Stimulated activated CD4-positive, alpha-beta T cell treated with anti-CD3 and anti-CD28 coated beads, TNF-alpha, amount 100 ng/mL, for 4 hours (primary cell): ENCODE measurements around the gene EPS8L1.
"Not testable (repeated sequence)": the region's sequence is repeated elsewhere in the genome, so short reads cannot be mapped to it uniquely, and the experiment has no call there.

ENCODE experiments used
- DNase-seq, 3 experiments: peaks; one replicate each; pipeline ENCODE4 v3.0.0-alpha.2; 2020; ENCODE audit warnings: low read depth in 3 of 3

Gene EPS8L1

DNA sequence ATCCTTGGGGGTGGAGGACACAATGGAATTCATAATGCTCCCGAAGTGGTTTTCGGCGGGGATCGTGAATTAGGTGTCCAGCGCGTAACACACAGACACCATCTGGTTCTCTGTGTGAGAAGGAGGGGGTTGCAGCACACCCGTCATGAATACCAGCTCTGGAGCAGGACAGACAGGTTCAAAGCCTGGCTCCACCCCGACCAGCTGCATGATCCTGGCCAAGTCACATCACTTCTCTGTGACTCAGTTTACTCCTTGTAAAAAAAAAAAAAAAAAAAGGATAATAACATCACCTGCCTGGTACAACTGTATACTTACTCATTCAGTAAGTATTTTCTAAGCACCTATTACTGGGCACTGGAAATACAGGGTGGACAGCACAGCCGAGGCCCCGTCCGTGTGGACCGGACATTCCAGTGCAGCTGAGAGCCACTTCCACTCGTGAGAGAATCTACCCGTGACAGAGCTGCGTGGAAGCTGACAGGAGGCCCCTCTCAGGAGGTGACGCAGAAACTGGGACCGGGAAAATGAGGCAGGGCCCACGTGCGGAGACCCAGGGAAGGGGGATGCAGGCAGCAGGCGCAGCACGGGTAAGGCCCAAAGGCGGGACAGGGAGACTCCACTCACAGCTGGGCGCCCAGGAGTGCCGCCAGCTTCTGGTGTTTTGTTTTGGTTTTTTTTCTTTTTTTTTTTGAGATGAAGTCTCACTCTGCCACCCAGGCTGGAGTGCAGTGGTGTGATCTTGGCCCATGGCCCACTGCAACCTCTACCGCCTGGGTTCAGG is 24.7 kb upstream of the EPS8L1 start:
- DNase-seq = no peak

DNA sequence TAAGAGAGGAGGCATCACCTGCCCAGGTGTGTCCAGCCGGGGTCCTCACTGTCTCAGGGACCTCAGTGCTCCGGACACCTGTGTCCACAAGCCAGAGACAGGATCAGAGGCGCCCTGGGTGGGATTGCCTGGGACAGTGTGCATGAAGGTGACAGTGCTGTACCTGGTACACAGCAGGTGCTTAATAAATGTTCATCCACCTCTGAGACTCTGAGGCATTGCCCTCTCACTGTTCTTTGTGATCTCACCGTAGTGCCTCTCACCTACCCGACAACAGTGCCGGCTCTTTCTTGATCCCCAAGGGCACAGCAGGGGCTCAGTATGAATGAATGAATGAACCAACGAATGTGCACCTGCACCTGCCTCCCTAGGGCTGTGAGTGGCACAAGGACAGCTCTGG is 21.9 kb upstream of the EPS8L1 start:
- no peak for DNase-seq

DNA sequence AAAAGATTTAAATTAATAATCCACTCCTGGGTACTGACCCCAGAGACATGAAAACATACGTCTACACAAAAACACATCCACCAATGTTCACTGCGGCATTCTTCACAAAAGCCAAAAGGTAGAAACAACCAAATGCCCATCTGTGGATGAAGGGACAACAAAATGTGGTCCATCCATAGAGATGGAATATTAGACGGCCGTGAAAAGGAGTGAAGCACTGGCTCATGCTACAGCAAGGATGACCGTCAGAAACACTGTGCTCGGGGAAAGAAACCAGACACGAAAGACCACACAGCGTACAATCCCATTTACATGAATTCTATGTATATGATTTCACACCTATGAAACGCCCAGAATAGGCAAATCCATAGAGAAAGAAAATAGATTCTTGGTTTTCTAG is 18.8 kb upstream of the EPS8L1 start:
- no peak for DNase-seq

DNA sequence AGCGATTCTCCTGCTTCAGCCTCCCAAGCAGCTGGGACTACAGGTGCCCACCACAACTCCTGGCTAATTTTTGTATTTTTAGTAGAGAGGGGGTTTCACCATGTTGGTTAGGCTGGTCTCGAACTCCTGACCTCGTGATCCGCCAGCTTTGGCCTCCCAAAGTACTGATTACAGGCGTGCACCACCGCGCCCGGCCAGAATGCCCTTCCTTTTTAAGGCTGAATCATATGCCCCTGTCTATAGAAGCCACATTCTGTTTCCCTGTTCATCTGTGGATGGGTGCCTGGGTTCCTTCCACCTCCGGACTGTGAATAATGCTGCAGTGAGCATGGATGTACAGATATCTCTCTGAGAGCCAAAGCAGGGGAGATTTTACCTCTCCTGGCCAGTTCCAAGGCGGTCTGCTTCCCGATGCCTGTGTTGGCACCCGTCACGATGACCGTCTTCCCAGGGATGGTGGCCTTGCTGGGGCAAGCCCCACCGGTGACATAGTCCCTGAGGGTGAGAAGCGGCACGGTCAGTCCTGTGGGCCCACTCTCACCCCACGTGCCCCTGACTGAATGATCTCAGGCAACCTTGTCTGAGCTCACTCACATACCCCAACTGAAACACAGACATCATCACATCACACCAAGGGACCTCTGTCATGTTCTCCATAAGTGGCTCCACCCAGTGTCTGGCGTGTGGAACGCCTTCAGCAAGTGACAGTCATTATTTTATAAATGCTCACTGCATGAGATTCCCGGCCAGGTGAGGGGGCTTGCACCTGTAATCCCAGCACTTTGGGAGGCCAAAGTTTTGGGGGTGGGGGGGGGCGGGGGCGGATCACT is 16.7 kb upstream of the EPS8L1 start:
- DNase-seq = no peak

DNA sequence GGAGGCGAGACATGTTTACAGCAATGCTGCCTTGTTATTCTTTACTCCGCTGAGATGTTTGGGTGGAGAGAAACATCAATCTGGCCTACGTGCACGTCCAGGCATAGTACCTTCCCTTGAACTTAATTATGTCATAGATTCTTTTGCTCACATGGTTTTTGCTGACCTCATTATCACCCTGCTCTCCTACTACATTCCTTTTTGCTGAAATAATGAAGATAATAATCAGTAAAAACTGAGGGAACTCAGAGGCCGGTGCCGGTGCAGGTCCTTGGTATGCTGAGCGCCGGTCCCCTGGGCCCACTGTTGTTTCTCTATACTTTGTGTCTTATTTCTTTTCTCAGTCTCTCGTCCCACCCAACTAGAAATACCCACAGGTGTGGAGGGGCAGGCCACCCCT is 15.4 kb upstream of the EPS8L1 start:
- not testable (repeated sequence) for DNase-seq

DNA sequence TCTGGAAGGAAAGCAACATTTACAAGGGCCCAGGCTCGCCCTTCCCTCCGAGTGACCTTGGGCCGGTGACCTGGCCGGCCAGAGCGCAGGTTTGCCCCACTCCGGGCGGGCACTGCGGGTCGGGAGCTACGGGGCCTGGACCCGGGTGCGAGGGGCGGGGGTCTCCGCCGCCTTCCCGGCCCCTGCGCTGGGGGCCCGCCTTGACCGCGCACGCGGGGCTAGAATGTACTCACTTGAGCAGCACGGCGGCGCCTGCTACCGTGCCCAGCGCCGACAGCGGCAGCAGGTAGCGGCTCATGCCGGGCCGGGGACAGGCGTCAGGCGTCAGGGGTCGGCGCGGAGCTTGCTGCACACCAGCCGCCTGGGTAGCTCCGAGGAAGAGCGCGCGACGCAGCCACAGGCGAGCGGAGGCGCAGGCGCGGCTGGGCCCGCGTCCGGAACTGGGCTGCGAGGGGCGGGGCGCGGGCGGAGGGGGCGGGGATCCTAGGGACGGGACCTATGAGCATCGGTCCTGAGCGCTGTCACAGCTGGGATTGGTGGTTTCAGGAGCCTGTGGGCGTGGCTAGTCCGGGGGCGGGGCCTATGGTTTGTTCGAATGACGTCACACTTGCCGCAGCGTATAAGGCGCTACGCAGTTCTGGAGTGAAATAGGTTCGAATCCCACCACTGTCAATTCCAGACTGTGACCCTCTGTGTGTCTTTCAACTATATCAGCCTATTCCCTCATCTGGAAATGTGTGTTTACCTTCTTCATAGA is 12.8 kb upstream of the EPS8L1 start, which contains the start of gene RDH13:
RDH13 (minus strand) TSS at position 414 of the 757 bp plus-strand sequence; CDS start at position 298, 116 bp downstream.
- DNase-seq = peak; percentile 97 to 99 (median 98)

DNA sequence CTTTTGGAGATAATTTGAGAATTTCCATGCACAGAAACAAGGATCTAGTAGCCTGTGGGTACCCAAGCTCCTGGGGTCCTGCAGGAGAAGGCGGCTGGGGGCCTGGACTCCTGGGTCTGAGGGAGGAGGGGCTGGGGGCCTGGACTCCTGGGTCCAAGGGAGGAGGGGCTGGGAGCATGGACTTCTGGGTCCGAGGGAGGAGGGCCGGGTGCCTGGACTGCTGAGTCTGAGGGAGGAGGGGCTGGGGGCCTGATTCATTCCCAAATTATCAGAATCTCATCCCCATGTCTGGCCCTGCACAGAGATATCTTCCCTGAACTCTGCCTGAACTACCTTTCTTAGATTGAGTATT is 12.2 kb upstream of the EPS8L1 start:
- DNase-seq = no peak

DNA sequence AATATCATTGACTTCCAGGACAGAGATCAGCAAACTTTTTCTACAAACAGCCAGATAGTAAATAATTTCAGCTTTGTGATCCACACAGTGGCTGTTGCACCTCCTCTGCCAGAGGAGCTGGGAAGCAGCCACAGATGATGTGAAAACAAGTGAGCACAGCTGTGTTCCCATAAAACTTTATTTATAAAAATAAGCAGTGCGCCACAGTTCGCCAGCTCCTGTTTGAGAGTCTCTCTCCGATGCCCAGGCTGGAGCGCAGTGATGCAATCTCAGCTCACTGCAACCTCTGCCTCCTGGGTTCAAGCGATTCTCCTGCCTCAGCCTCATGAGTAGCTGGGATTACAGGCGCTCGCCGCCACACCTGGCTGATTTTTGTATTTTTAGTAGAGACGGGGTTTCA is 10.2 kb upstream of the EPS8L1 start:
- DNase-seq = not testable (repeated sequence)

DNA sequence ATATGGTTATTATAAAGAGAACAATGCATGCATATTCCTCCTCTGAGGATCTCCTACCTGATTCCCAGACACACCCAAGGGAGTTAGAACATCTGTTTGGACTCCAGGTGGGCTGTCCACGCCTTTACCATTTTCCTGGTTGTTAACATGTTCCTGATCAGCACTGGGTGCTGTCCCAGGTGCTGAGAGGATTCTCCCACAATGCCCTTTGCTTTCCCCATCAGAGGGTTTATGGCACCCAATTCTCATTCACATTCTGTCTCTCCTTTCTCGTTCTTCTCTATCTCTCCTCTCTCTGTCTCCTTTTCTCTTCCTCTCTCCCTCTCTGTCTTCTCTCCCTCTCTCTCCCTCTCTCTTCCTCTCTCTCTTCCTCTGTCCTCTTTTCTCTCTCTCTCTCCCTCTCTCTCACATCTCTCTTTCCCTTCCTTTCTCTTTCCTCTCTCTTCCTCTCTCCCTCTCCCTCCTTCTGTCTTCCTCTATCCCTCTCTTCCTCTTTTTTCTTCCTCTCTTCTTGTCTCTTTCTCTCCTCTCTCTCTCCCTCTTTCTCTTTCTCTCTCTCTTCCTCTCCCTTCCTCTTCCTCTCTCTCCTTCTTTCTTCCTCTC is 9.5 kb upstream of the EPS8L1 start:
- no peak for DNase-seq

DNA sequence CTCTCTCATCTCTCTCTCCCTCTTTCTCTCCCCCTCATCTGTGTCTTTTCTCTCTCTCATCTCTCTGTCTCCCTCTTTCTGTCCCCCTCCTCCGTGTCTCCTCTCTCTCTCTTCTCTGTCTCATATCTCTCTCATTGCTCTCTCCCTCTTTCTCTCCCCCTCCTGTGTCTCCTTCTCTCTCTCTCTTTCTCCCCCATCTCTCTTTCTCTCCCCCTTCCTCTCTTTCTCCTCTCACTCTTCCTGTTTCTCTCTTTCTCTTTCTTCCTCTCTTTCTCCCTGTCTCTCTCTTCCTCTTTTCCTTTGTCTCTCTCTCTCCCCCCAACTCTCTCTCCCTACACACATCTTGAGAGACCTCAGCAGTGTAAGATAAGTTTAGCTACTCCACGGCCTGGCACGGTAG is 7.8 kb upstream of the EPS8L1 start:
- no peak for DNase-seq

DNA sequence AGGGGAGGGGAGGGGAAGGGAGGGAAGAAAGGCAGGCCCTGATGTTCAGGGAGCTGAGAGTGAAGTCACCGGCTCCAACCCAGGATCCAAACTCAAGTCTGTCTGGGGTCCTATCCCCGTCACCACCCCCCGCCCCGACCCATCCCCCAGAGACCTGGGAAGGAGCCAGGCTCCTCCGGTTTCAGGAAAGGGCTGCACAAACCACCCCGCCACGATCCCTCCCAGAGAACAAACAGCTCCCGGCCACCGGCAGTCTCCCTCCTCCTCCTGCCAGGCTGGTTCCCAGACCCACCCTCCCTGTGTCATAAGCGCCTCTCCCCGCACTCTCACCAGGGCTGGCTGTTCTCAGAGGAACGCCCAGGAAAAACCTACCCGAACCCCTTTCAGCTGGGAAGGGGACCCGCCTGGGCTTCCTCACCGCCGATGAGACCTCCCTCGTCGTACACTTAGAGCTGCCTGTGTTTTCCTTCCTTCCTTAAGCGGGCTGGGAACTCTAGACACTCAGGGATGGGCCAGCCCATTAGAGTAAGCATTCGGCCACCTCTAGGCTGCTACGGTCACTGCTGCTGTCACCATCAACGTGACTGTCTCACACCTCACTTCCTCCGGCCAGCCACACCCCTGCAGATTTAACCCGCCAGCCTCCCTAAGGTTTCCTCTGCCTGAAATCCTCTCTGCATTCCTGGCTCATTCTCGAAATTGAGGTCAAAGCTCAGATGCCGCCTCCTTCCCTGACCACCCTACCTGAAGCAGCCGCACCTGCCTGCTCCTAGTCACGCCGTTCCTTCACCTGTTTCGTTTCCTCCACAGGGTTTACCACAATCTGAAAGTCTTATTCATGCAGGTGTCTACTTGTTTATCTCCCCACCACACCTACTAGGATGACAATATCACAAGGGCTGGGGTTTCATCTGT is 6.5 kb upstream of the EPS8L1 start:
- DNase-seq = no peak

DNA sequence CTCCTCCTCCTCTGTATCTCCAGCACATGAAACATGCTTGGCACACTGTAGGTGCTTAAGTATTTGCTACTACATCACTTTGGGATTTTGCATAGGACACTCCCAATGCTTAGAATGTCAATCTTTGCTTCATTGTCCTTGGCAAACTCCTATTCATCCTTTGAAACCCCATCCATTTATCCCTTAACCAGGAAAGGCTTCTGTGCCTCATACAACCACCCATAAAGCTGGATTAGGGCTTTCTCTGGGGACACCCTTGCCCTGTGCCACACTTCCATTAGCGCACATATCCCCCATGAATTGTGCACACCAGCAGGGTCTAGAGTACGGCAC is 5.8 kb upstream of the EPS8L1 start:
- DNase-seq = no peak

DNA sequence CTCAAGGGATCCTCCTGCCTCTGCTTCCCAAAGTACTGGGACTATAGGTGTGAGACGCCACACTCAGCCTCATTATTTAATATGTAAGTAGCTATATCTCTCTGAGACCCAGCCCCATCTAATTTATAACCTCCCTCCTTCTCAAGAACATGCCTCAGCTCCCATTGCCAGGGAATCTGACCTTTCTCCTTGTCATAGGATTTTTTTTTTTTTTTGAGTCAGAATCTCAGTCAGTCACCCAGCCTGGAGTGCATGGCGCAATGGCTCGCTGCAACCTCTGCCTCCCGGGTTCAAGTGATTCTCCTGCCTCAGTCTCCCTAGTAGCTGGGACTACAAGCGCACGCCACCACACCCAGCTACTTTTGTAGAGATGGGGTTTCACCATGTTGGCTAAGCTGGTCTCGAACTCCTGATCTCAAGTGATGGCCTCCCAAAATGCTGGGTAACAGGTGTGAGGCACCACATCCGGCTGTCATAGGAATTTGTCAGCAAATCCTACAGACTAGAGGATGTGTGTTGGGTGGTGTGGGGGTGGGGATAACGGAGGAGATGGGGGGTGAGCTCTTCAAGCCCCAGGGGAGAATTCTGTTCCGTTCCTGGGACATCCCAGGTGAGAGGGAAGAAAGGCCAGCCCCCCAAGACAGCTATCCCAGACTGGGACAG is 5.1 kb upstream of the EPS8L1 start:
- no peak for DNase-seq

DNA sequence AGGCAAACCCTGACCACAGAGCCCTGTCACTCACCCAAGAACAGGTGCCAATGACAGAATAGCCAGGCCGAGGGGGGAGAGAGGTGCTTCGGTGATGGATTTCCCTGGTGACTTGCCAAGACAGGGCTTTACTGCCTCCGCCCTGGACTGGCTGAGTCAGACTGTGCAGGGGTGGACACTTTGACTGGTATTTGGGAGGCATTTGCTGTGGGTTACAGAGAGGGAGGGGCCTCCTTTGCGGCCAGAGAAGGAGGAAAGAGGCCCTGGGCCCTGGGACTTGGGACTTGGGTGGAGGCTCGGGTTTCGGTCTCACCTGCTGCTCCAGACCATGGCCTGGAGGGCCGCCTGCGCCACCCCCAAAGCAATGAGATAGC is 4.6 kb upstream of the EPS8L1 start:
- no peak for DNase-seq

DNA sequence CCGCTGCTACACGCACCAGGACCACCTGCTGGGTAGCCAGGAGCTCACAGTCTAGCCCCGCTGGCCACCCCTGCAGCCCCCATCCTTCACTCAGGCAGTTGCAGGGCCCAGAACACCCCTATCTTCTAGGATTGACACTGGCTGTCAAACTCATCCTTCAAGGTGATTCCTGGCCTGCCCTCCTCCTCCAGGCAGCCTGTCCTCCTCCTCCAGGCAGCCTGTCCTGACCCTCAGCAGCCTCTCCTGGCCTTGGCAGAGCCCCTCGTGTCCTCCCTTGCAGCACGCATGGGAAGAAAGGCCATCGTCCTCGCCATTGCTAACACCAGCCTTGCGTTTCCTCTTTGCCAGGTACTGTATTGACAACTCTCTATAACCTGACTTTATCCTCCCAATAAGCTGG is 3.8 kb upstream of the EPS8L1 start:
- no peak for DNase-seq

DNA sequence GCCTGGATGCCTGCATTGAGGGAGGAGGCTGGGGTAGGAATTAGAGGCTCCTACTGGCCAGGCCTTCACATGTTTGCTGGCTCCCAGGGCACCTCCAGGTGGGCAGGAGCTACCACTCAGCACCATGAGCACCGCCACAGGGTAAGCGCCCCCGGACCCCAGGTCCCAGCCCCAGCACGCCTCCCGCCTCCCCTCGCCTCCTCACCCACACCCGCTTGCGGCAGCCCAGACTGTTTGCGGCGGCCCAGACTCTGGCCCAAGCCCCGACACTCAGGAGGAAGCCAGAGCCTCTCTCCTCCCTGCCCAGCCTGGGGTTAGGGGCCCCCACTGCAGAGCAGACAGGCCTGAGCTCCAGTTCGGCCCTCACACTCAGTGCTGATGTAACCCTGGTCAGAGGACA is 652 bp downstream of the EPS8L1 start:
- no peak for DNase-seq

DNA sequence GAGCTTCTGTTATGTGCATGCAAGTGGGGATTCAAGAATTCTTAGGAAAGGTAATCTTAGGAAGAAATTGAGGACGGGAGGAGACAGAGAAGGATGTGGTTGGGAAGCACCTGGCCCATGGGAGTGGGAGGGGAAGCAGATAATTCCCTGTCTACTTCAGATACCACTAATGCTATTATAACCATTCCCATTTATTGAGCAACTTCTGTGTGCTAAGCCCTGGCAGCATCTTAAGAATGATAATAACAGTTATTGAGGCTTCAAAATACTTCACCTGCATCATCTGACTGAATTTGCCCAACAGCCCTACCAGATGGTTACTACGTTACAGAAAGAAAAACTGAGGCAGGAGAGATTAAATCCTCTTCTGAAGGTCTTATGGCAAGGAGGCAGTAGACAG is 1.4 kb downstream of the EPS8L1 start:
- DNase-seq = no peak

DNA sequence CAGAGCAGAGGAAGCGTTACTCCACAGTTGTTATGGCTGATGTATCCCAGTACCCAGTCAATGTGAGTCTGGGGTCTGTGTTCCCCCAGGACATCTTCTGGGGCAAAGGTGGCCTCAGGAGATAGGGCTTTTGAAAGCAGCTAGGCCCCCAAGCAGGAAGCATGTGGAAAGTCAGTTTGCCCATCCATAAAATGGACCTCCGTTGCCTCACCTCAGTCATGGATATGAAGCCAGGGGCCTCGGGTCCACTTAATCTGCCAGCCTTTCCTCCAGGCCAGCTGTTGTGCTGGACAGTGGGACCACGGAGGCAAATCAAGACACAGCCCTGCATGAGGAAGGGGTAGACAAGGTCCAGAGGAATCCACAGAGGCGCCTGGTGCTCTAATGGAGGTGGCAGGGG is 3.3 kb downstream of the EPS8L1 start:
- DNase-seq = no peak

DNA sequence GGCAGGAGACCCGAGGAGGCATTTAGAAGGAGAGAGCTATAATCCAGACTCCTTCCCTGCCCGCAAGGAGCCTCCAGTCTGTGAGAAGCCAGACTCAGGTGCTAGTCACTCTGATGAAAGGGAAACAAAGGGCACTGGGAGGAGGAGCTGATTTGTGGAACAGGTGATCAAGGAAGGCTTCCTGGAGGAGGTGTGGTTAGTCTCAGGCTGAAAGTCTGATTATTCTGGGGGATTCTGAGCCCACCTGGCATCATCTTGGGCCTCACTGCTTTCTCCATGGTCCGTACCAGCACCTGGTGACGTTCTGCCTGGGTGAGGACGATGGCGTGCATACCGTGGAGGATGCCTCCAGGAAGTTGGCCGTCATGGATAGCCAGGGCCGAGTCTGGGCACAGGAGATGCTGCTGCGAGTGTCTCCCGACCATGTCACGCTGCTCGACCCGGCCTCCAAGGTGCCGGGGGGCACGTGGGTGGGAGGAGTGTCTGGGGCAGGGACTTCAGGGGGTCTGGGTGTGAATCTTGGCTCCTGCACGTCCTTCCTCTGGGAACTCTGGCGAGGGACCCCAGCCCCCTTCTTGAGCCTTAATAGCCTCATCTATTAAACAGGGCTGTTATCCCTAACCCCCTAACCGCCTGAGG is 3.9 kb downstream of the EPS8L1 start:
- DNase-seq = no peak
